ENCODE measurements around the gene DCHS1.

Gene DCHS1

GRCh38 chr11:6617315-6617781 lies 38.3 kb downstream of the DCHS1 start:
- DNase-seq (ENCODE audit: low read depth, low spot score): no peak
- no peak overlapping the region for H3K4me3 ChIP-seq (ENCODE audit: low read length)

- no peak overlapping the region for H3K4me3 ChIP-seq (ENCODE audit: low read length)
- DNase-seq (ENCODE audit: low read depth, low spot score): no peak
These were observed 38.9 kb downstream of the DCHS1 start for GRCh38 chr11:6616596-6617250.

- H3K4me3 ChIP-seq (ENCODE audit: low read length): no peak overlapping the region
- DNase-seq (ENCODE audit: low read depth, low spot score): no peak
These were observed 39.6 kb downstream of the DCHS1 start for GRCh38 chr11:6615882-6616585.

DNA sequence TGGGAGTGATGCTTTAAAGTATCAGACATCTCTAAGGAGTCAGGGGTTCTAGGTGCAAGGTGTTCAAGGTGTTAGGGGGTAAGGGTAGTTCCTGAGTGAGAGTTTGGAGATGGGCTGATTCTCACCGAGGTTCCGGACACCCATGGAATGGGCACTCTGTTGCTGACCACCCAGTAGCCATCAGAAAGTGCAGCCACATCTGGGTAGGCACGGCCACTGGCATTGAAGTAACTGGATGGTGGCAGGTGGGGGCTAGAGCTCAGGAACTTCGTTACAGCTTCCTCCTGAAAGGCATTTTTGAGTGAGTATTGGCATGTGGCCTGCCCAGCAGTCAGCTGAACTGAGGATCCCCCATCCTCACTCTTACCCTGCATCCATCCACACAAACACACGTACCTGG lies 40.6 kb downstream of the DCHS1 start:
- DNase-seq (ENCODE audit: low read depth, low spot score): no peak
- H3K4me3 ChIP-seq (ENCODE audit: low read length): no peak overlapping the region

DNA sequence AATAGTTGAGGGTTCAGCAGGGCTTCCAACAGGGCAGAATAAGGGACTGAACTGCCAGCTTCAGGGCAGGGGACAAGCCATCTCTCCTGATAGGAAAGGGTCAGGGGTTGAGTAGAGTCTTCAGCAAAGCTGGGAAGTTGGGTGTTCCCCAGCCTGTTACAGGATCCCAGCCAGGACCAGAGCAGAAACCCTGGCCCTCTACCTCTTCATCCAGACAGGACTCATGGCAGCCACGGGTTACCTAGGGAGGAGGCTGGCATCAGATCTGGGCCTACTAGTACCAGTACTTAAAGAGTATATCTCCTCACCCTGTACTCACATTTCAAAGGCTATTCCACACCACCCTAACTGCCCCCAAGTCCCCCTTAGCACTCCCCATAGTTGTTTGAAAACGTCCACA lies 41.2 kb downstream of the DCHS1 start:
- H3K4me3 ChIP-seq (ENCODE audit: low read length): no peak overlapping the region
- DNase-seq (ENCODE audit: low read depth, low spot score): no peak

GRCh38 chr11:6613496-6613895 lies 42.1 kb downstream of the DCHS1 start:
- DNase-seq (ENCODE audit: low read depth, low spot score): no peak
- H3K4me3 ChIP-seq (ENCODE audit: low read length): no peak overlapping the region

DNA sequence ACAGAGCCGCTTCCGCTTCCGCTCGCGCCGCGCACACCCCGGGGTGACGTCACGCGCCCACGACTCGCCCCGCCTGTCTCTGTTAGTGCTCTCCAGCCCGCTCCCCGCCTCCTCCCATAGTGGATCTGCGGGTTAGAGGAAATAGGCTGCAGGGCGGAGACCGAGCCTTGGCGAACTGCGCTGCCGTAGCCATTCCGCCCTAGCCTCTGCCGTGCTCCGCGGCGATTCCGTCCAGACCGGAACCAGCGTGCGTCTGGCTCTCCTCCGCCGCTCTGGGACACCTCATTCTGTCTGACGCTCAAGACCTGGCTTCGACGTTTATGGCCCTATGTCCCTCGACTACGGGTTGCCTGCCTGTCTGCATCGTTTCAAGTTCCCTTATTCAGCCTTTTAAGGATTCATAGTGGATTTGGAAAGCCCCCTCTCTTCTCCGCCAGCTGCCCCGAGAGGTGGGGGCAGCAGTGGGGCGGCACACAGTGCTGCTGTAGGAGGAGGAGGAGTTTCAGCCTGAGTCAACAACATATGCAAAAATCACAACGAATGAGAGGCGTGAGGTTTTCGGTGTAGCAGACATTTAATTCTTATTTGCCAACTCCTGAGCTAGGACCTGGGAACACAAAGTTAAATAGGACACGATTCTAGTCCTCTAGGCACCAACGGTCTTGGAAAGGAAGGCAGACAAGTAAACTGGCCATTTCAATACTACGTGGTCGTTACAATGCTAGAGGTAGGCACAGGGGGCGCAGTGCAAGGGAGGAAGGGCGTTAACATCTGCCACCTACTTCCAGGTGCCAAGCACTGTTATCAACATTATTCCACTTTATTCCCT lies 43.2 kb downstream of the DCHS1 start, which contains the start of gene TAF10:
Gene TAF10 (minus strand): TSS at position 4 of the 829 bp plus-strand sequence. CDS start 27 bp downstream, outside the sequence.
- H3K4me3 ChIP-seq (ENCODE audit: low read length): peak within 1 kb of the TSS; percentile 90
- DNase-seq (ENCODE audit: low read depth, low spot score): peak; percentile 89

- peak overlapping the region; percentile 90 for H3K4me3 ChIP-seq (ENCODE audit: low read length)
- DNase-seq (ENCODE audit: low read depth, low spot score): no peak
These were observed 43.7 kb downstream of the DCHS1 start for GRCh38 chr11:6611963-6612212.

DNA sequence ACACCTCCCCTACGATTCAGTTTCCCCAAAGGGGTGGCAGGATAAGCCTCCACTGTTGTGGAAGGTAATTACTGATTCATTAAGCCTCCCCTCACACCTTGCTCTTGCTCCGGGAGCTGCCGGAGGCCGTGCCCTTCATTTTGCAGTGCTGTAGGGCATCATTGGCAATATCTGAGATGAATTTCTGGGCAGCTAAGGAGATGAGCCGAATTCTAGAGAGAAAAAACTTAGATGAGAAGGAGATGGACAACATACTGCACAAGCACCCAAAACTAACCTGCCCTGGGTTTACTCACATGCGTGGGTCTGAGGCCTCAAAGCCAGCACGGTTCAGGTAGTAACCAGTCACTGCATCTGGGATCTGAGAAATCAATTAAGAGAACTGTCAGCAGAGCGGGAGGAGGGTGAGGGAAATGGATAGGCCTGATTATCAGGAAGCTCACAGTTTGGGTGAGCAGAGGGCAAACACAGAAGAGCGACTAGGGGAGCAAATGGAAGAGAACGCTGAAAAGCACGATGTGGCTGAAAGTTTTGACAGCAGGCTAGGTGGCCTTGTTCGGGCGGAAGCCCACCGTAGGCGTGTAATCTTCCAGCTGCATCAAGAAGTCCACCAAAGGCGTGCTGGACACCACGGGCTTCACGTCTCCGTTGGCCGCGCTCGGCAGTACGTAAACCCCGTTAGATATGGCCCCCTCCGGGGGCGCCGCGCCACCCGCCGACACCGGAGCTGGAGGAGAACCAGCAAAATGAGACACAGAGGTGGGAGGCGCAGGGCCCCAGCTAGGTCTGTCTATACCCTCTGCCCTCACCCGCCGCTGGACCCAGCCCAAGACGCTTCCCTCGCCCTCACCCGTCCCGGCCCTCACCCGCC lies 44.3 kb downstream of the DCHS1 start:
- no peak for DNase-seq (ENCODE audit: low read depth, low spot score)

GRCh38 chr11:6610591-6610990 lies 45.0 kb downstream of the DCHS1 start:
- H3K4me3 ChIP-seq (ENCODE audit: low read length): peak overlapping the region; percentile 90
- DNase-seq (ENCODE audit: low read depth, low spot score): no peak

More for the DNA sequence above, 44.3 kb downstream of the DCHS1 start:
- H3K4me3 ChIP-seq (ENCODE audit: low read length): peak overlapping the region; percentile 90

DNA sequence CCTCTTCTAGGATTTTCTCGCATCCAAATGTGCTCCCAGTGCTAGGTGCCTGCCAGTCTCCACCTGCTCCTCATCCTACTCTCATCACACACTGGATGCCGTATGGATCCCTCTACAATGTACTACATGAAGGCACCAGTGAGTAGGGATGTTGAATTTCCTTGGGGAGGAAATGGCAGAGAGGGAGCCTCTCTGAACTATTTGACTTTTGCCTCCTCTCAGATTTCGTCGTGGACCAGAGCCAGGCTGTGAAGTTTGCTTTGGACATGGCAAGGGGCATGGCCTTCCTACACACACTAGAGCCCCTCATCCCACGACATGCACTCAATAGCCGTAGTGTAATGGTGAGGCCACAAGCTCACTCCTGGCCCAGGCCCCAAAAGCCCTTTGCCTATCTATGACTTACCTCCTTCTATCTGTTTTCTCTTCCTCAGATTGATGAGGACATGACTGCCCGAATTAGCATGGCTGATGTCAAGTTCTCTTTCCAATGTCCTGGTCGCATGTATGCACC lies 46.0 kb downstream of the DCHS1 start:
- no peak overlapping the region for H3K4me3 ChIP-seq (ENCODE audit: low read length)

GRCh38 chr11:6608726-6609501 lies 46.7 kb downstream of the DCHS1 start:
- no peak overlapping the region for H3K4me3 ChIP-seq (ENCODE audit: low read length)
- DNase-seq (ENCODE audit: low read depth, low spot score): no peak

More for the DNA sequence above, 46.0 kb downstream of the DCHS1 start:
- no peak for DNase-seq (ENCODE audit: low read depth, low spot score)

- DNase-seq (ENCODE audit: low read depth, low spot score): no peak
- no peak overlapping the region for H3K4me3 ChIP-seq (ENCODE audit: low read length)
These were observed 47.6 kb downstream of the DCHS1 start for GRCh38 chr11:6608011-6608410.

- no peak overlapping the region for H3K4me3 ChIP-seq (ENCODE audit: low read length)
- DNase-seq (ENCODE audit: low read depth, low spot score): no peak
These were observed 48.3 kb downstream of the DCHS1 start for GRCh38 chr11:6607190-6607795.

DNA sequence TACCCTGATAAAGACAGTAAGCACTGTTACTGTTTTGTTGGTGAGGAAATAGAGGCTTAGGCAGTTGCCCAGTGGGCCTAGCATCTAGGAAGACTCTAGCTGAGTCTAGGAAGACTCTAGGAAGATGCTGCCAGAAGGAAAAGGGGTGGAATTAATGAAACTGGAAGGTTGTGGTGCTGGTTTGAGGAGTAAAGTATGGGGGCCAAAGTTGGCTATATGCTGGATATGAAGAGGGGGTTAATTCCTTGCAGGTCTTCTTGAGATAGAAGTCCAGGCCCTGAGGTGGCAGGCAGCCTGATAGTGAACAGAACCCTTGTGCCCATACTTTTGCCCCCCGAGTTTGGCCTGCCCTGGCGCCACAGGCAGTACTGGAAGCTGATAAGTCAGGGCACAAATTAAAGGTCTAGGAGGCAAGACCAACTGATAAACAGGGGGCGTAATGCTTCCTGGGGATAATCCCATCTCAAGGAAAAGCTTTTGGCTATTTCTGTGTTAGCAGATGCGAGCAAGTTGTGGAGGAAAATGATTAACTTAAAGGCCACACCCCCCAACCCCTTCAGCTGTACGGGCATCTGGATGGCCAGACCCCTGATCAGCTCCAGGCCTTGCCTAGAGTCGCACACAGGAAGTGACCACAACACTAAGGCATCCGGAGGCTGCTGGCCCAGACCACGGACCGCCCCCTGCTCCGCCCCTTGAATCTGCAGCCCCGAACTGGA lies 49.0 kb downstream of the DCHS1 start:
- DNase-seq (ENCODE audit: low read depth, low spot score): no peak
- no peak overlapping the region for H3K4me3 ChIP-seq (ENCODE audit: low read length)

DNA sequence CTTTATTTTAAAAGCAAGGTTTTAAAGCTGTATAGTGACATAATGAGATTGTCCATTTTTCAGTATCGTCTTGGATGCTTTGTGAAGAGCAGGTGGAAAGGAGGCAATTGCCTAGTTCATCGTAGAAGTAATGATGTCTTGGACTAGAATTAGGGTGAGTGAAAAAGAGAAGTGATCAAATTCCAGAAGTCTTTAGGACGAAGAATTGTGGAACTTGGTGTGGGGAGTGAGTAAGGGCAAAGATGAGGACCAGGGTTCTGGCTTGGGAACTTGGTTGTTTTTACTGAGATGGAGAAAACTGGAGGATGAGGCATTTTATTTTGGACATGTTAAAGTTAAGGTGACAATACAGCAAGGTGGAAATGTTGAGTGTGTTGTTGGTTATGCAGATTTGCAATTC lies 50.8 kb downstream of the DCHS1 start:
- H3K4me3 ChIP-seq (ENCODE audit: low read length): peak overlapping the region; percentile 67
- DNase-seq (ENCODE audit: low read depth, low spot score): no peak

GRCh38 chr11:6604081-6604626 lies 51.5 kb downstream of the DCHS1 start:
- peak overlapping the region; percentile 67 for H3K4me3 ChIP-seq (ENCODE audit: low read length)
- peak; percentile 54 for DNase-seq (ENCODE audit: low read depth, low spot score)

Data from Jurkat, Clone E6-1 (cell line).